ENCODE results near the gene NUDT16L1.

Gene NUDT16L1

GRCh38 chr16:4693296-4693955, at the start of gene NUDT16L1:
NUDT16L1 (plus strand) TSS chr16:4693562; CDS start chr16:4693727, 165 bp downstream.
- DNase-seq (ENCODE audit: low read depth in 2 of 2): peak; percentile 92 to 97

- no peak for DNase-seq (ENCODE audit: low read depth in 2 of 2)
Observed at GRCh38 chr16:4646773-4647643, 46.4 kb upstream of the NUDT16L1 start.

DNA sequence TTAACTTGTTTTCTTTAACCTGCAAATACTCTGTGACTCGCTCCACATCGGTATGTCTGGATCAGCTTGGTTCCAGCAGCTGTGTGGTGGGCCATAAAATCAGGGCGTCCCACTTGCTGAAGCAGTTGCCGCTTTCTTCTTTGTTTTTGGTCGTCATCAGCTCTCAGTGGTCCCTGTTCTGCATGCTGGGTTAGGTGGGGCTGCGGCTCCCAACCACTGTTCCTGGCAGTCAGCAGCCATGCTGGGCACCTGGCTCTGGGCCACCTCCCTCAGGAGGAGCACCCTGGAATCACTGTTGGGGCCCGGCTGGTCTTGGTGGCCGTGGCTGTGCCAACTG, 45.8 kb upstream of the NUDT16L1 start:
- no peak for DNase-seq (ENCODE audit: low read depth in 2 of 2)

GRCh38 chr16:4648917-4649316, 44.4 kb upstream of the NUDT16L1 start:
- DNase-seq (ENCODE audit: low read depth in 2 of 2): no peak

DNA sequence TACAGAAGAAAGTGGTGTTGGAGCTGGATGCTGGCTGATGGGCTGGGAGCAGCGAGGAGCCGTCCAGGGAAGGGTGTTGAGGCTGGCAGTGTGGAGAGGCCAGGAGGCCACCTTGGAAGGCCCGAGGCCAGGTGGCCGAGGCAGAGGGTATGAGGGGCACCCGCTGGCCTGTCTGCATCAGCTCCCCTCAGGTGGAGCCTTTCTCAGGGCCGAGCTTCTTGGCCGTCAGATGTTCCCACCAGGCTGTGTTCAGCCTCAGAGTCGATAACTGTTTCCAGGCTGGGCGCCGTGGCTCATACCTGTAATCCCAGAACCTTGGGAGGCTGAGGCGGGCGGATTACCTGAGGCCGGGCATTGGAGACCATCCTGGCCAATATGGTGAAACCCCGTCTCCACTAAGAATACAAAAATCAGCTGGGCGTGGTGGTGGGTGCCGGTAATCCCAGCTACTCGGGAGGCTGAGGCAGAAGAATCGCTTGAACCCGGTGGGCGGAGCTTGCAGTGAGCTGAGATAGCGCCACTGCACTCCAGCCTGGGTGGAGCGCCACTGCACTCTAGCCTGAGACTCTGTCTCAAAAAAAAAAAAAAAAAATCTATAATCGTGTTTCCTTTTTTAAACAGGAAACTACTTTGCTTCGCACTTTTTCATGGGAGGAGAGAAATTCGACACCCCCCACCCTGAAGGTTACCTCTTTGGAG, 43.5 kb upstream of the NUDT16L1 start:
- DNase-seq (ENCODE audit: low read depth in 2 of 2): no peak

DNA sequence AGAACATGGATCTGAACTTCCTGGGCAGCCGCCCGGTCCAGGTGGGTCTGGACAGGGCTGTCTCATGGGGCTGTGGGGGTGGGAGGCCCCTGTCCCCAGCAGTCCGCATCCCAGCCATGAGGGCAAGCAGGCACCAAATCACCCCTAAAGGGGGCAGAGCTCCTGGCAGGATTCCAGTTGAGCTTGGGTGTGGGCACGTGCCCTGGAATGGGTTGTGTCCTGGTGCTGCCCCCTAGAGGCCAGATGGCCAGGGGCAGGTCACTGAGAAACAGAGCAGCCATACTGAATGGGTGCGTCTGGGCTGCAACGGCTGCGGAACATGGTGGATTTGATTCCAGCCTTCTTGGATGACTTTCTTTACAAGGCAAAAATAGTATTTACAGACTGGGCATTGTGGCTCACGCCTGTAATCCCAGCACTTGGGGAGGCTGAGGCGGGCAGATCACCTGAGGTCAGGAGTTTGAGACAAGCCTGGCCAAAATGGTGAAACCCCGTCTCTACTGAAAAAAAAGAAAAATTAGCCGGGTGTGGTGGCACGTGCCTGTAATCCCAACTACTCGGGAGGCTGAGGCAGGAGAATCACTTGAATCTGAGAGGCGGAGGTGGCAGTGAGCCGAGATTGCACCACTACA, 42.8 kb upstream of the NUDT16L1 start:
- DNase-seq (ENCODE audit: low read depth in 2 of 2): peak; percentile 31 to 44

DNA sequence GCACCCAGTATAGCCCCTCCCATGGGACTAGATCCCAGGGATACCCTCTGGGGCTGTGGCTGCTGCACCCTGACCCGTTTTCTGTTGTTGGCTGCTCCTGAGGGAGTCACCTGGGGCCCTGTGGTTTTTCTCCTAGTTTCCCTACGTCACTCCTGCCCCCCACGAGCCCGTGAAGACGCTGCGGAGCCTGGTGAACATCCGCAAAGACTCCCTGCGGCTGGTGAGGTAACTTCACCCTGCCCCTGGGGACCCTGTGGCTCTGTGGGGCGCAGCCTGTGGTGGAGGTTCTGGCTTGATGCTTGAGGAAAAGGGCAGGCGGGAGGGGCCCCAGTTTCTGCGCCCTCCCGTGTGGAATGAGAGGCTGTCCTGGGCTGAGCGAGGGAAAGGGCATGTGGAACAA, 41.5 kb upstream of the NUDT16L1 start:
- DNase-seq (ENCODE audit: low read depth in 2 of 2): no peak

DNA sequence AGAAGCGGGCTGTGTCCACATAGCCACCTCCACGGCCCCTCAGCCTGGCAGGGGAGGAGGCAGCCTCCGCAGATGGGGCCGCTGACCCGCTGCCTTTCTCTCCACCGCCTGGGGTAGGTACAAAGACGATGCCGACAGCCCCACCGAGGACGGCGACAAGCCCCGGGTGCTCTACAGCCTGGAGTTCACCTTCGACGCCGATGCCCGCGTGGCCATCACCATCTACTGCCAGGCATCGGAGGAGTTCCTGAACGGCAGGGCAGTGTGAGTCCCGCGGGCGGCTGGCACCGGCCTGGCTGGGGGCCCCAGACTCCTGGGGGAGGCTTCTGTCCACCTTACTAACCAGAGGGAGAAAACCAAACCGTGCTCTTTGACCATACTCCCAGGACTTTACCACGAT, 40.8 kb upstream of the NUDT16L1 start:
- no peak for DNase-seq (ENCODE audit: low read depth in 2 of 2)

GRCh38 chr16:4654011-4654963, 39.1 kb upstream of the NUDT16L1 start:
- no peak for DNase-seq (ENCODE audit: low read depth in 2 of 2)

DNA sequence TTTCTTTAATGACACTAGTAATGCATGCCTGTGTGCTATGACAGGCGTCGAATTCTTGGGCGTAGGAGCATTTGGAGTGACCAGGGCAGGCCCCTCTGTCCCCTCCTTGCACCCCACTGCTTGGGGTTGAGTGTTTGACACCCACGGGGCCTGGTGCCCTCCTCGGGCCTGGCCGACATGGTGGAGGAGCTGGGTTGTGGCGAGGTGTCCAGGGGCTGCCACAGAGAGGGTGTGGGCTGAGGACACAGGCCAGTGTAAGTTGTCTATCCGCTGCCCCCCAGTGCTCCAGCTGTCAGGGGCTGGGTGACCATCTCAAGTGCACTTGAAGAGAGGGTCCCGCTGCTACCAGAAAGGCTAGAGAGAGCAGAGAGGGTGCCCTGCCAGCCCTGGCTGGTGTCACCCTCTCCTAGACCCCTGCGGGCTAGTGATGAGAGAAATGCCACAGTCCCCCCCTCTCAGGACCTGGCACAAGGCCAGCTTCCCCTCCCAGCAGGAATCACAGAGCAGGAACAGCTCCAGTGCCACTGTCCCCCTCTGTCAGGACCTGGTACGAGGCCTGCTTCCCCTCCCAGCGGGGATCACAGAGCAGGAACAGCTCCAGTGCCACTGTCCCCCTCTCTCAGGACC, 38.3 kb upstream of the NUDT16L1 start:
- DNase-seq (ENCODE audit: low read depth in 2 of 2): no peak

DNA sequence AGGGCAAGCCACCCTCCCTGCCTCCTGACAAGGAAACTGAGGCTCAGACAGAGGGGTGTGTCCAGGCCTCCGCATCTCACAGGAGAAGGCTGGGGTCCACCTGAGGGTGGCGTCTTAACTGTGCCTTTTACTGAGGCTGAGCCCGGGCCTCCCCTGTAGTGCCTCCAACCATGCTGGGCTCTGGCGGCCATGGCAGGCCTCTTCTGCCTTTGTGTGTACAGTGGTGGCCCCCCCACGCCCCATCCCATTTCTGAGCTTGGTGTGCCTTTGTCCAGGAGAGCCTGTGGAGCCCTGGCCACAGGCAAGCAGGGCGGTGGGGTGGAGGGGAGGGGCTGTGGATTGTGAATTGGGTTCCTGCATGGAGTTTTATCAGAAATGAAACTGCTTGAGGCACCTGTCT, 37.6 kb upstream of the NUDT16L1 start:
- no peak for DNase-seq (ENCODE audit: low read depth in 2 of 2)

DNA sequence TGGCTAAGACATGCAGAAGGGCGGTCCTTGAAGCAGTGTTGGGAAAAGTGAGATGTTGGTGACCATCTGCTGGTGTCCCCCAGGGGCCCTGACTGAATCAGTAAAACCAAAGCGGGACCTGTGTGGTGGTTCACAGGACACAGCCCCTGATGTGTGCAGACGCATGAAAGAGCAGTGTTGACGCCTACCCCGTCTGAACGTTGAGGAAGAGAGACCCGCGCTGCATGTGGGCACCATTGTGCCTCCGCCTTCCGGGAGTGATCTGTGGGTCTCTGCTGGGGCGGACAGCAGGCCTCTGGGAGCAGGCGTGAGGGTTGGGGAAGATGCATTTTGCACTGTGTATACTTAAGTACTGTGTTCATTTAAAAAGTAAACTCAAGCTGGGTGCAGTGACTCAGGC, 37.1 kb upstream of the NUDT16L1 start:
- DNase-seq (ENCODE audit: low read depth in 2 of 2): no peak

- DNase-seq (ENCODE audit: low read depth in 2 of 2): no peak
Observed at GRCh38 chr16:4656695-4657686, 36.4 kb upstream of the NUDT16L1 start.

DNA sequence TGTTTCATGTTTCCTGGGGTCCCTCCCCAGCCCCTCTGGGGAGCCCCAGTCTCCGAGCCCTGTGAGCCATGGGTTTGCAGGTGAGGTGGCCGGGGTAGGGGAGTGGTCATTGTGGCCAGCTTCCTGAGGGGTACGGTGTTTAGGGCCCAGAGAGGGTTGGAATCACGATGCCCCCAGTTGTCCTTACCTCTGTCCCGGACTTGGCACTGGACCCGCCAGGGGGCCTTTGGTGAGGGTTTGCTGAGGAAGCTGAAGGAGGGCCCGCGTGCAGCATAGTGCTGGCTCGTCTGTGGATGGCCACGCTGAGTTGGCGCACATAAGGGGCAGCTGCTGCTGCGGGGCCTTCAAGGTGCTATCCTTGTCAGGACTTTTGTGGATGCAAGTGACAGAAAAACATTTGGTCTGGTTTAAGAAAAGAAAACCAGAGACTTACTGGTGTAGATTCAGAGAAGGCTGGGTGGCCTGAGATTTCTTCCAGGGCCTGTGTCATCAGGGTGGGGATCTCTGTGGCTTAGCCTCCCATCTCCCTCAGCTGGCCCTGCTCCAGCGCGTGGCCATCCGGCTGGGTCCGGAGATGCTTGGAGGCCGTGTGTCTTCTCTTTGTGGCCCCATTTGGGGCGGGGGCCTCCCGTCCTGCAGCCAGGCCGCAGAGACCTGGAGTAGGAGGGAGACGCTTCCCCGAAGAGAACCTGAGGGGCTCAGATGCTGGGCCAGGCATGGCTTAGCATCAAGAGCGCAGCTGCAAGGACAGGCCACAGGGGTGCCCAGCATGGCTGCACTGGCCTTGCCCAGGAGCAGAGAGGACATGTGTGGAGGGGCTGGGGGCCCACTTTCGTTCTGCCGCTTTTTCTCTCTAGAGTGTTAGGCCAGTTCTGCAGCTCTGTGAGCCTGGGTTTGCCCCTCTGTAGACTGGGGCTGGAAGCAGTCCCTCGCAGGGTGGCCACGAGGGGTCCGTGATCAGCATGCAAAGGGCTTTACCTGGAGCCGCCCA, 33.7 kb upstream of the NUDT16L1 start:
- no peak for DNase-seq (ENCODE audit: low read depth in 2 of 2)

DNA sequence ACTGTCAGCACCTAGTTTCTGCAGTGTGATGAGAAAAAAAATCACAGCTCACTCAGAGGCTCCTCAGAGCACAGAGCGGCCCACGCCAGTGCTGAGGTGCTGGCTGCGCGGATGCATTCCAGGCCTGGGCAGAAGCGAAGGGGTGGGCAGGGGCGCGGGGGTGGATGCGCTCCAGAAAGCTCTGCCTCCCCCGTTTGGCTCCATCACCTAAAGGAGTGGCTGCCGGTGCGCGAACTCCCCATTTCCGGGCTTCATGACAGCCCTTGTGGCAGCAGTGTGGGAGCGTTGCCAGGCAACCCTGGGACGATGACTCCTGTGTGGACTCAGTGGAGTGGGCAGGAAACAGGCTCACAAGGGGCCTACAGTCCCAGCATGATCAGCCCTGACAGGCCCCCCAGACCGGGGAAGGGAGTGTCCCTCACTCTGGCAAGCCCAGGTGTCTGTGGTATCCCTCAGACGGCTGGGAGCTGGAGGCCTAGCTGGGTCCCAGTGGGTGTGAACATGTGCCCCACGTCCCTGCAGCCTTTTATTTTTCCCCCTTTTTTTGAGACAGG, 32.8 kb upstream of the NUDT16L1 start:
- DNase-seq (ENCODE audit: low read depth in 2 of 2): peak; percentile 66 to 76

DNA sequence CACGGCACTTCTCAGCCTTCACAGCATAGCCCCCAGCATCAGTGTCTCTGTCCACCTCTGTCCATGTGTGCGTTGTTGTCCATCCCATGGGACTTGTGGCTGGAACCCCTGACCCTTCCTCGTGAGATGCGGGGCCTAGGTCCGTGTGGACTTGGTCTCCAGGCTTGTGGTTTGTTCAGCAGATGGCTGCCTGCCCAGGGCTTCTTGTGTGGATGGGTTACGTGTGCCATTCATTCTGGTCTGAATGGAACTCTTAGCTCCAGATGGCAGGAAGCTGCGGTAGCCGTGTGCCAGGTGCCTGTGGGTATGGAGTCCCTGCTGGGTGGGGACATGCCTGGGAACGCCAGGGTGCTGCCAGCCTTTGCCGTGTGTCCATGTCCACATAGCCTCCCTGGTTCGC, 31.7 kb upstream of the NUDT16L1 start:
- DNase-seq (ENCODE audit: low read depth in 2 of 2): no peak

- no peak for DNase-seq (ENCODE audit: low read depth in 2 of 2)
Observed at GRCh38 chr16:4663465-4663776, 29.9 kb upstream of the NUDT16L1 start.

All from stimulated activated CD8-positive, alpha-beta memory T cell treated with anti-CD3 and anti-CD28 coated beads, Interleukin-15, amount 100 ng/mL, for 4 hours (primary cell).